Stimulated activated naive CD8-positive, alpha-beta T cell treated with anti-CD3 and anti-CD28 coated beads, Interleukin-15, amount 100 ng/mL, for 72 hours (primary cell): ENCODE data around the gene ROBO1.

ENCODE experiments used
- ATAC-seq: fragments of 150-1000 bp; cut with Tn5 transposase; 2 replicates; pipeline ENCODE4 v1.10.0; 2021; ENCODE audit warnings: mild to moderate bottlenecking, moderate library complexity
- DNase-seq, 2 donors: peaks; one replicate each; pipeline ENCODE4 v3.0.0; 2021 to 2022
- H3K27ac Mint-ChIP-seq, 2 donors: one replicate each; pipeline ENCODE4 v1.8.0; 2022; ENCODE audit warnings: mild to moderate bottlenecking in 2 of 2, mixed read lengths in 2 of 2, moderate library complexity in 2 of 2
- H3K27me3 Mint-ChIP-seq: one replicate; pipeline ENCODE4 v1.8.0; 2022; ENCODE audit warnings: mixed read lengths
- H3K4me1 Mint-ChIP-seq: one replicate; pipeline ENCODE4 v1.8.0; 2022; ENCODE audit warnings: mild to moderate bottlenecking, mixed read lengths
- H3K4me3 Mint-ChIP-seq, 2 donors: one replicate each; pipeline ENCODE4 v1.8.0; 2022; ENCODE audit warnings: mild to moderate bottlenecking in 2 of 2, mixed read lengths in 2 of 2, moderate library complexity in 1 of 2
- H3K9me3 Mint-ChIP-seq, 2 donors: one replicate each; pipeline ENCODE4 v1.8.0; 2022; ENCODE audit warnings: mixed read lengths in 2 of 2

ROBO1 gene

DNA sequence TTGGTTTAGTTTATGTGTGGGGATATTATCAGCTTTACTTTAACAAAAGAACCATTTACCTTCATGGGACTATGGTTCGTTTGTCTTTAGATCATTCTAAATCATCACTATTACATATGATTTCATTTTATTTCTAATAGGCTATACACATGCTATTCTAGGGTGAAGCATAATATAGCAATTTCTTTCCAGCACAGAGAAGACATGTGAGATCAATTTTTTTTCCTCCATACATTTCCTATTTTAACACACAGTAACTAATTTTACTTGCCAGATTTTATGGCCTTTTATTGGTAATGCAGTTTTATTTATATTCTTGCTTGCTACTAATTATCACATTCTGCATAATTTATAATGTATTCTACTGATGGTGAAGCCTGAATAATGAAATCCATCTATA lies 287.1 kb downstream of the ROBO1 start:
- Mint-ChIP-seq H3K4me1 (no peaks in the 10 kb centered on the region), H3K27me3 (no peaks in the 10 kb centered on the region), H3K4me3 (no peak overlapping the region), H3K9me3 (peaks cover 0 to 9% of the 10 kb centered on the region in 2 donors), H3K27ac (no peak overlapping the region)
- DNase-seq (no peak), ATAC-seq (no peak)

DNA sequence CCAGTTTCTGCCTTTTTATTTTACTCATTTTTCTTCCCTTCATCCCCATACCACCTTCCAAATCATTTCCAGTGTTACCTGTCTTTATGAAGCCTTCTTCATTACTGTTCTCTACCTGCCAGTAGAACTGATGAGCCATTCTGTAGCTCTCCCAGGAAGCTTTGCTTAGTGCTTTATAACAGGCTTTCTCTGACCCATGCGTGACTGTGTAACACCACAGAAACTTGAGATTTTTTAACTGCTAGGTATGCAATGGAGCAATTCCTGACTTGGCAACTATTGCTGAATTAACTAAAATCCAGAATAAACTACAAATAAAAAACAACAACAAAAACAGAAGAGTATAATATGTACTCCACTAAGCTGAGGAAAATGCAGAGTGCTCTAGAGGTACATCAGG lies 289.2 kb downstream of the ROBO1 start:
- no peak overlapping the region for H3K27ac Mint-ChIP-seq
- H3K27me3 Mint-ChIP-seq = no peaks in the 10 kb centered on the region
- ATAC-seq (no peak), DNase-seq (no peak)
- H3K4me1 Mint-ChIP-seq = no peaks in the 10 kb centered on the region
- peaks cover 0 to 9% of the 10 kb centered on the region in 2 donors for H3K9me3 Mint-ChIP-seq
- no peak overlapping the region for H3K4me3 Mint-ChIP-seq

DNA sequence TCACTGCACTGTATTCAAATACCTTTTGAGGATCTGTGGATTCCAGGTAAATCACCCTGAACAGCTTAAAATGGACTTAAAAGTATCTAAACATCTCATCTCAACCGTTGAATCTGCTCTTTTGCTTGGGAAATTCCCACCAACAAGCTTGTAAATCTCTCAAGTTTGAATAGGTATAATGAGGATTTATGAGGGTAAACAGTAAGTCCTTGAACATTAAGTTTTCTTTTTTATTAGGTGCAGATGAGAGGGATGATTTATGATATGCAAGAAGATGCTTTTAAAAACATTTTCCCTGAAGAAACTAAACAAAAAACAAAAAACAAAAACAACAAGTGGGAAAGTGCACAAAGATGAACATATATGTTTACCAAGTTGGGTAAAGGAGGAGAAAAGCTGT lies 290.6 kb downstream of the ROBO1 start:
- Mint-ChIP-seq H3K9me3 (peaks cover 0 to 5% of the 10 kb centered on the region in 2 donors), H3K27me3 (no peaks in the 10 kb centered on the region), H3K27ac (no peak overlapping the region), H3K4me3 (no peak overlapping the region), H3K4me1 (no peaks in the 10 kb centered on the region)
- ATAC-seq (no peak), DNase-seq (no peak)

DNA sequence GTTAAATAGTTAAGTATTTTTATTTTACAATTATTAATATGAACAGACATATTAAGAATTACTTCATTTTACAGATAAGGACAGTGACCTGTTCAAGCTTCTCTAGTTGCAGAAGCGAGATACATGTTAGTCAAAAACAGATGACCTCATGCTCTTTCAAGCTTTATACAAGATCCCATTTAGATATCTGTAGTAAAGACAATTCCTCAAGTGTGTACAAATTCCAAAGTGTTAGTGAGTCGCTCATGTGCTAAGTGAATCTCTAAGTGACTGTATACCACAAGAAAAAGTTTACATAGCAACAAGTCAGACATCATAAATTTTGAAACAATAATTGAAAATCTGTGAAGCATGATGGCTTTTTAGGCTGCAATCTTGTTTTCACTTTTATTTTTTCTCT lies 293.8 kb downstream of the ROBO1 start:
- DNase-seq = no peak
- Mint-ChIP-seq H3K4me3 (no peak overlapping the region), H3K27me3 (no peaks in the 10 kb centered on the region), H3K4me1 (no peaks in the 10 kb centered on the region), H3K9me3 (peaks cover 0 to 5% of the 10 kb centered on the region in 2 donors), H3K27ac (no peak overlapping the region)
- ATAC-seq = no peak

DNA sequence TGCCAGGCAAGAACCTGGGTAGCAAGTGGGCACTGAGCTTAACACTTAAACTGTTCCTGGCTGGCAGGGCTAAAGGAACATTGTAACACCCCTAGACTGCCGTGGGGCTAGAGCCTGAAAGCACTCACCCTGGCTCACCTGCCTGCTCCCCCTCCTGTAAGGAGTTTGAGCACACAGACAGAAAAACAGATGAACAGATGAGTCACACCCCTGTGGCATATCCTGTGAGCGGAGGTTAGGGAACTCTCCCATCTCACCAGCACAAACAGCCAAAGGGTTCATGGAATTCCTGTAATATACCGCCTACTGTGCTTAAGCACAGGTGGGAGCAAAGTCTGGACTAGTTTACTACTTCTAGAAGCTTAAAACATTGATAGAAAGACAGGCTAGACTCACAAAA lies 300.1 kb downstream of the ROBO1 start:
- no peak for ATAC-seq
- H3K4me1 Mint-ChIP-seq = no peaks in the 10 kb centered on the region
- H3K27me3 Mint-ChIP-seq = no peaks in the 10 kb centered on the region
- H3K27ac Mint-ChIP-seq = no peak overlapping the region
- H3K9me3 Mint-ChIP-seq = peaks cover 0 to 8% of the 10 kb centered on the region in 2 donors
- no peak for DNase-seq
- H3K4me3 Mint-ChIP-seq = no peak overlapping the region

DNA sequence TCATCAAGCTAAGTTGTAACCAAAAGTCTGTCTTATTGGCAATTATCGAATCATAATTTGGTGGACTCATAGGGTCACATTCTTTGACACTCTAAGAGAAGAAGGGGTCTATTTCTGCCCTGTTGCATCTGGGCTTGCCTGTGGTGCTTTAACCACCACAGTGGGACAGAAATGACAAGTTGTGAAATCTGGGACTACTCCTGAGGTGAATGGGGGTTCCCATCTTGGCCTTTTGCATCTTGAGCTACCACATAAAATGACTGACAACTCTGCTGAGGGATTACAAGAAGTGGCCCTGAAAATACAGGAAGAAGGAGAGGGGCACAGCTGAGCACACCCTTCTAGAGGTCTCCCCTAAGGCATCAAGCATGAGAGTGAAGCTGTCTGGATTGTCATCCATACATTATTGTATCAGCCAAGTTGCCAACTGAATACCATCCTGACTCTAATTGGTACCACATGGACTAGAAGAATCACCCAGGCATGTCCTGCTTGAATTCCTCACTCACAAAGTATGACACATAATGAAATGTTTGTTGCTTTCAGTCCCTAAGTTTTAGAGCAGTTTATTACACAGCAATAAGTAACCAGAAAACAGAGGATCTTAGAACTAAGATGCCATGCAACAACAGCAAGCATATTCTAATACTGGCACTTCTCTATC lies 306.5 kb downstream of the ROBO1 start:
- Mint-ChIP-seq H3K27me3 (no peaks in the 10 kb centered on the region), H3K9me3 (peaks cover 12 to 13% of the 10 kb centered on the region in 2 donors), H3K4me3 (no peak overlapping the region), H3K4me1 (no peaks in the 10 kb centered on the region), H3K27ac (no peak overlapping the region)
- DNase-seq (no peak), ATAC-seq (no peak)

DNA sequence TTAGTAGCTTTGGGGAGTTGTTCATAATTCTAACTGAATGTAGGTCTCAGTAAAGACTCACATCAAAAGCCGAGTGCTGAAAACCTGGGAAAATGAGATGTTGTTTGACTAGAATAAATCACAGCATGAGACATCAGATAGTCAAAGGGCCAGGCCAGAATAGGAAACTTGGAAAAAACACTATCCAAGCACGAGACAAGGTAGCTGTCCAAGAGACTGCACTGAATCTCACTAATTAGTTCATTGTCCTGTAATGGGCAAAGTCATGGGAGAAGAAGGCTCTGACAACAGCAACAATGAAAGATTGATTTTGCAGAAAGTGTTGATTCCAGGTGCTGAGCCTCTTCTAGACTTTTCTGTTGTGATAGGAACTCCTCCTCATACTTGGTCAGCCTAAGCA lies 314.2 kb downstream of the ROBO1 start:
- ATAC-seq = no peak
- Mint-ChIP-seq H3K9me3 (peaks cover 12 to 13% of the 10 kb centered on the region in 2 donors), H3K27me3 (no peaks in the 10 kb centered on the region)

DNA sequence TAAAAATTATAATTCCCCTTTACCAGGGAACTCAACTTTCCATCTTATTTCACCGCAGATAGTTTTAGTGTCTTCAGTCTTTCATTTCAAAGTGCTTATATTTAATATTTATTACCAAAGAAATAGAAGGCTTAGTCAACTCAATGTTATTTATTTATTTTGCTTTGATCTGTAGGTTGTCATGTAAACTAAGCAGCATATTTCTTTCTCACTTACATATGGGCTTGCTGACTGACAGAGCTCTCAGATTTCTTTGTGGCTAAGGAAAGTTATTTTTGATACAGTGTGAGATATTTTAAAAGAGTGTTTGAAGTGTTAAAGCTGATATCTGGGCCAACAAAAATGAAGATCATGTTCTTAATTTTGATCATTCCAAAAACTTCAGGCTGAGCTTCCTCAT lies 331.4 kb downstream of the ROBO1 start:
- Mint-ChIP-seq H3K27ac (no peak overlapping the region), H3K27me3 (no peaks in the 10 kb centered on the region), H3K4me1 (no peaks in the 10 kb centered on the region), H3K4me3 (no peak overlapping the region), H3K9me3 (no peaks in the 10 kb centered on the region)
- no peak for DNase-seq
- no peak for ATAC-seq

More for the DNA sequence above, 314.2 kb downstream of the ROBO1 start:
- no peak overlapping the region for H3K27ac Mint-ChIP-seq
- H3K4me3 Mint-ChIP-seq = no peak overlapping the region
- no peak for DNase-seq
- H3K4me1 Mint-ChIP-seq = no peaks in the 10 kb centered on the region

DNA sequence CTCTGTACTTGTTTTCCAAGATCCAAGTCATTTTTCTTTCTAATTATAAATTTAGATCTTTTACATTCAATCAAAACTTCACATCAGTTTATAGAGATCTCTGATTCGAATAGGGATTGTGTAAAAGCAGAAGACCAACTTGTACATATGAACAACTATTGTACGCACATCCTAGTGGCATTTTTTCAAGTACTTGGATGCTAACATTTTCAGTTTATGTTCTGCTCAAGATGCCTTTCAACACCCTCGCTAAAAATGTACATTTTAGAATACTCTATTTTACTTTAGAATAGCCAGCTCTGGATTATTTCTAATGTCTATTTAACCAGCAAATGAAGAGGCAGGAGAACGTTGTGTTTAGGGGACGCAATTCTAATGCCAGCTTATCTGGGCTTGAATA lies 340.7 kb downstream of the ROBO1 start:
- H3K4me1 Mint-ChIP-seq = no peaks in the 10 kb centered on the region
- DNase-seq = no peak
- peaks cover 0 to 4% of the 10 kb centered on the region in 2 donors for H3K9me3 Mint-ChIP-seq
- H3K27ac Mint-ChIP-seq = no peak overlapping the region
- H3K4me3 Mint-ChIP-seq = no peak overlapping the region
- no peak for ATAC-seq
- H3K27me3 Mint-ChIP-seq = no peaks in the 10 kb centered on the region

DNA sequence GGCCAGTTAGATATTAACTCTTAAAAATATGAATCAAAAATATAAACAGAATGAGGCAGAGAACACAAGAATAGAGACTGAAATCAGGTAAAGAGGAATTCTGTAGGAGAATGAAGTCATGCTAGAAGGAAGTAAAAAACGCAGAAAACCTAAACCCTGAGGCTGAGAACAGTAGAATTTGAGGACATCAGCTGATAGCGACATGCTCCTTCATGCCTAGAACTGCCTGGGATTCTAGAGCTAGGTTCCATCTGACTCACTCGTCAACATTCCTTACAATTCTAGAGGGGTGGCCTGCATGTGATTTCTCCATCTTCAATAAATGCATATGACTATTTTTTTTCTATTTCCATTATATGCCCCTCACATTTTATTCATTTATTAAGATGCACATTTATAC lies 343.0 kb downstream of the ROBO1 start:
- ATAC-seq (no peak), DNase-seq (no peak)
- Mint-ChIP-seq H3K4me3 (no peak overlapping the region), H3K27me3 (no peaks in the 10 kb centered on the region), H3K27ac (no peak overlapping the region), H3K4me1 (no peaks in the 10 kb centered on the region), H3K9me3 (peaks cover 0 to 4% of the 10 kb centered on the region in 2 donors)

DNA sequence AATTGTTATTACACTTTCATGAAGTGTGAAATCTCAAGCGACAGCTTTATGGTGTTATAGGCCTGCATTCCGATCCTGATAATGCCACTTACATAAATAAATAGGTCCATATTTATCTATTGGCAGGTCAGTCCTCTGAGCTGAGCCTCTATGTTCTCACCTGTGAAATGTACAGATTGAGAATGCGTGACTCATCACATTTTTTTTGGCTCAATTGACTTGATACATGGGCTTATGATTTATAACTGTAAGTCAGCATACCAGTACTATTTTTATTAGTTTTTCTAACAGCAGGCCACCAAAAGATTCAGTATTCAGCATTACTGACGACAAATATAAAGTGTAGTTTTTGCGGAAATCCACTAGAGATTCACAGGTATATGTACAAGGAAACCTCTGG lies 344.4 kb downstream of the ROBO1 start:
- peaks cover 7 to 12% of the 10 kb centered on the region in 2 donors for H3K9me3 Mint-ChIP-seq
- no peaks in the 10 kb centered on the region for H3K27me3 Mint-ChIP-seq
- H3K4me1 Mint-ChIP-seq = no peaks in the 10 kb centered on the region
- no peak for DNase-seq
- no peak for ATAC-seq
- no peak overlapping the region for H3K27ac Mint-ChIP-seq
- H3K4me3 Mint-ChIP-seq = no peak overlapping the region

DNA sequence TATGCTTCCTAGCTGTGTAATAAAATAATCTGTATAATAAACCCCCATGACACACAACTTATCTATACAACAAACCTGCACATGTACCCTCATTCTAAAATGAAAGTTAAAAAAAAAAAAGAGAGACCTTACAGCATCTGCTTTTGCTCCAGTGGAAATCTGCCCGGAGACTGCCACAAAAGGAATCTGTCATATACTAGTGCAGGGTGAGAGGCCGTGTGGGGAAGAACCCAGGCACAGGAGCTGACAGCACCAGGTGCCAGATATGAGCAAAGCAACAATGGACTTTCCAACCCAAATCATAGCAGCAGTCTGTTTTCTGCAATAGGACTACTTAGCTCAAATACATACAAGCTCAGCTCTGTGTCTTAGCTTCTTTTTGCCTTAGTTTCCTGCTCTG lies 346.5 kb downstream of the ROBO1 start:
- H3K27ac Mint-ChIP-seq = no peak overlapping the region
- no peak for DNase-seq
- ATAC-seq = no peak
- no peak overlapping the region for H3K4me3 Mint-ChIP-seq
- H3K9me3 Mint-ChIP-seq = peaks cover 7 to 8% of the 10 kb centered on the region in 2 donors
- no peaks in the 10 kb centered on the region for H3K4me1 Mint-ChIP-seq
- H3K27me3 Mint-ChIP-seq = no peaks in the 10 kb centered on the region

DNA sequence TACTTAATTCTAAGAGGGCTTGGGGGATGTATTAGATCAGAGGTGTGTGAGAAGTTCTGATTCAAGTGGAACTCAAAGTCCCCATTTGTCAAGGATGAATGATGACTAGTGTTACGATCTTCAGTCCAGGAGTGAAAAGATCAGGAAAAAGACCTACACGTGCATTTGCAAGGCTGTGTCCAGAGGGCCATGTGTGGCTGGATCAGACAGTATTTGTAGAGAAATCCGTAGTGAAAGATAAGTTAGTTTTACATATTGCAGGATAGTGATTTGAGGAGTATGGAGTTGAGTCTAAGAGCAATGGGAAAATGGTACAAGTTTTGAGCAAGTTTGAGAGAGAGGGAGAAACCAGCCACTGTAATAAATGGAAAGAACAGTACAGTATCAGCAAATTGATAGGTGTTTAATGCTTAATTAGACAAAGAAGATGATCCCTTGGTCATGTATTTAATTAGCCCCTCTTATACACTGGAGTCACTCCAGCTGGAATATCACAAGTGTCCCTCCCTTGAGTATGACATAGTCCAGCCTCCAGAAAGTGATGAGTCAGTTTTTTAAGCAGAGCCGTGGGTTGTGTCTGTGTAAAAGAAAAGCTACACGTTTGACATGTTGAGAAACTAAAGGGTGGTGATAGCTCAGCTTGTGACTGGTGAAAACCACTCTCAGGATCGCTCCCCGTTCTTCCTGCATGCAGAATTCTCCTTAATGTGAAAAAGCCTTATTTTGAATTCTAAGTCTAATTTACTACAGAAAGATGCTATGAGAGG lies 348.8 kb downstream of the ROBO1 start:
- no peaks in the 10 kb centered on the region for H3K4me1 Mint-ChIP-seq
- peaks cover 7 to 24% of the 10 kb centered on the region in 2 donors for H3K9me3 Mint-ChIP-seq
- DNase-seq (no peak), ATAC-seq (no peak)
- H3K4me3 Mint-ChIP-seq = no peak overlapping the region
- no peaks in the 10 kb centered on the region for H3K27me3 Mint-ChIP-seq
- no peak overlapping the region for H3K27ac Mint-ChIP-seq

DNA sequence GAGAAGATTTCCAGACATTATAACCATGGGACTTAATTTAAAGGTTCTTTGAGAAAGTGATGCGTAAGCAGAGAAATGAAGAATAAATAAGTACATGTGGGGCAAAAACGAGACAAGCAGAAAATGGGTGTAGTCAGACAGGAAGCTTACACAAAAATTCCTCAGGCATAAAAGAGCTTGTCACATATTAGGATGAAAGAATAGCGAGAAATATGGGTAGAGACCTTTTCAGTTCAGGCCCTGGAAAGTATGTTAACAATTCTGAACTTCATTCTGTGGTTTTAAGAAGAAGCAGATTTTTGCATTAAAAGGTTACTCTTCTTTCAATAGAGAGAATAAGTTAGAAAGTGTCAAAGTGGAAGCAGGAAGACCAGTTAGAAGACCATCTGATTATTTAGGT lies 352.4 kb downstream of the ROBO1 start:
- Mint-ChIP-seq H3K4me3 (no peak overlapping the region), H3K9me3 (peaks cover 7 to 29% of the 10 kb centered on the region in 2 donors), H3K27me3 (no peaks in the 10 kb centered on the region), H3K27ac (no peak overlapping the region), H3K4me1 (no peaks in the 10 kb centered on the region)
- ATAC-seq (no peak), DNase-seq (no peak)

DNA sequence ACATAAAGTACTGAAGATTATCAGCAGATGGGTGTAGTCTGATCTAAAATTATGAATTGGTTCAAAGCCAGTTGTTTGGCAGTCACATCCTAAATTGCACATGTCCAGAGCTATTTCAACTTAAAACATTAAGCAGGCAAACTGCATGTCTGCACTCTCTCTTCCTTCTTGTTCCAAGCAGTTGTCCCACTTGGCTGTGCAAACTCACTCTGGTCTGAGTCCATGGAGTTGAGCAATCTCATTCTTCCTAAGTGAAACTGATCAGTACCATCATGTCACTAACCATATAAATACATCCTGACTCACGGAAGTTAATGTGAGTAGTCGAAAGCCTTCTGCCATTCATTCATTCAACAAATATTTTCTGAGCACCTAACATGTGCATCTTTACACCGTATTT lies 353.0 kb downstream of the ROBO1 start:
- H3K27me3 Mint-ChIP-seq = no peaks in the 10 kb centered on the region
- H3K4me1 Mint-ChIP-seq = no peaks in the 10 kb centered on the region
- H3K27ac Mint-ChIP-seq = no peak overlapping the region
- no peak overlapping the region for H3K4me3 Mint-ChIP-seq
- peaks cover 7 to 29% of the 10 kb centered on the region in 2 donors for H3K9me3 Mint-ChIP-seq
- DNase-seq = no peak
- no peak for ATAC-seq

DNA sequence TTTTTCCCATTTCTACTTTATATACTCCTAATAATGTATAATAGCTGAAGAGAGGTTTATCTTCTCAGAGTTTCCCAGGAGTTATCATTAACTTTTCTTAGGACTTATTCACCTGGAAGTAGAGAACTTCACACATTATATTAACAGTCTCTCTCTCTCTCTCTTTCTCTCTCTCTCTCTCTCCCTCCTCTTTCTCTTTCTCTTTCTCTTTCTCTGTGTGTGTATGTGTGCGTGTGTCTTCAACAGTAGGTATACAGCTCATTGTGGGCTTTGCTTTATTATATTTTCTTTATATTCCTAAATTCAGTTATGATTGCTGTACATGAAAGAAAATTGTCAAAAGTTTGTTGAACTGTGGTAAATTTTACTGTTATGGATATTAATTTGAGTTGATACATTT lies 353.8 kb downstream of the ROBO1 start:
- no peak for ATAC-seq
- no peaks in the 10 kb centered on the region for H3K27me3 Mint-ChIP-seq
- no peak overlapping the region for H3K27ac Mint-ChIP-seq
- H3K4me1 Mint-ChIP-seq = no peaks in the 10 kb centered on the region
- H3K9me3 Mint-ChIP-seq = peaks cover 5 to 25% of the 10 kb centered on the region in 2 donors
- DNase-seq = no peak
- H3K4me3 Mint-ChIP-seq = no peak overlapping the region
